Coronary artery (tissue), 2 donors: ENCODE results near the gene GRN.

ENCODE experiments used
- DNase-seq: peaks from one replicate; pipeline ENCODE4 v3.0.0-alpha.2; 2017; ENCODE audit warnings: low spot score
- H3K27ac ChIP-seq, 2 donors: fragments of 200-600 bp; sonication (generic); one replicate each; pipeline ENCODE4 v1.5.1; 2016 to 2019
- H3K4me3 ChIP-seq: fragments of 200-600 bp; sonication (generic); 2 replicates; pipeline ENCODE4 v1.5.1; 2016; ENCODE audit warnings: mild to moderate bottlenecking, moderate library complexity
- TF ChIP-seq, protein P1 (sequence below): fragments of 200-600 bp; sonication (generic); IDR thresholded peaks from one replicate; pipeline ENCODE4 v1.5.1; 2019; ENCODE audit warnings: antibody characterized with exemption

The GRN gene

DNA sequence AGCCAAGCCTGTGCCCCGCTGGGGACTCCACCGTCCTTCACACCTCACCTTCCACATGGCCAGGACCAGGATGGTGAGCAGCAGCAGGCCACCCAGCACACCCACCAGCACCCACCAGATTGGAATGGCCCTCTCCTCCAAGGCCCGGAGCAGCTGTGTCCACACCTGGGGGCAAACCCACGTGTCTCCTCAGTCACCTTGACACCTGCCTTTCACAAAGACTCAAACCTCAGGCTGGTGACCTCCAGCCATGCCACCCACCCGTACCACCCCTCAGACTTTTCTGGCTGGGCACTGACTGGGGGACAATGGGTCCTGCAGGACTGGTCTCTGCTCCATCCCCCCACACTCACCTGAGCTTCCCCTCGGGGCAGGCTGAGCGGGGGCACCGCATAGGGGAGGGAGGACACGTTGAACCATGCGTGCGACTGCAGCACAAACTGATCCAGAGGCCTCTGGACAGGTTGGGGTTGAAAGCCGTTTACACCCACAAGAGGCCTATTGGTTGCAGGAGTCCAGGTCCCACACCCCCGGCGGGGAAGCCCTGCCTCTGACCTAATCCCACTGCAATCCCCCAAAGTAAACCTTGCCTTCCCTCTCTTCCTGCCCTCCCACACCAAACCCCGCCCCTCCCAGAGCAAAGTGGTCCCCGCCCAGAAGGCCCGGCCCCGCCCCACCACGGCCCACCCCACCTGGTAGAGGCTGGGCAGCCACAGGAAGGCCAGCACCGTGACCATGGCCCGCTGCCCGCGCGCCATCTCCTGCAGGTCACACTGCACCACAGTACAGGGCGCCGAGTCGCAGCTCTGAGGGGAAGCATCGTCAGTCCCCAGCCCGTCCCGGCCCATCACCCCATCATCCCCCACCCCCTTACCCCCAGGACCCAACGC is 29.4 kb downstream of the GRN start:
- TF ChIP-seq, protein P1, sequence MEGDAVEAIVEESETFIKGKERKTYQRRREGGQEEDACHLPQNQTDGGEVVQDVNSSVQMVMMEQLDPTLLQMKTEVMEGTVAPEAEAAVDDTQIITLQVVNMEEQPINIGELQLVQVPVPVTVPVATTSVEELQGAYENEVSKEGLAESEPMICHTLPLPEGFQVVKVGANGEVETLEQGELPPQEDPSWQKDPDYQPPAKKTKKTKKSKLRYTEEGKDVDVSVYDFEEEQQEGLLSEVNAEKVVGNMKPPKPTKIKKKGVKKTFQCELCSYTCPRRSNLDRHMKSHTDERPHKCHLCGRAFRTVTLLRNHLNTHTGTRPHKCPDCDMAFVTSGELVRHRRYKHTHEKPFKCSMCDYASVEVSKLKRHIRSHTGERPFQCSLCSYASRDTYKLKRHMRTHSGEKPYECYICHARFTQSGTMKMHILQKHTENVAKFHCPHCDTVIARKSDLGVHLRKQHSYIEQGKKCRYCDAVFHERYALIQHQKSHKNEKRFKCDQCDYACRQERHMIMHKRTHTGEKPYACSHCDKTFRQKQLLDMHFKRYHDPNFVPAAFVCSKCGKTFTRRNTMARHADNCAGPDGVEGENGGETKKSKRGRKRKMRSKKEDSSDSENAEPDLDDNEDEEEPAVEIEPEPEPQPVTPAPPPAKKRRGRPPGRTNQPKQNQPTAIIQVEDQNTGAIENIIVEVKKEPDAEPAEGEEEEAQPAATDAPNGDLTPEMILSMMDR = no peak
- no peak overlapping the region for H3K4me3 ChIP-seq
- H3K27ac ChIP-seq = no peak overlapping the region
- no peak for DNase-seq

DNA sequence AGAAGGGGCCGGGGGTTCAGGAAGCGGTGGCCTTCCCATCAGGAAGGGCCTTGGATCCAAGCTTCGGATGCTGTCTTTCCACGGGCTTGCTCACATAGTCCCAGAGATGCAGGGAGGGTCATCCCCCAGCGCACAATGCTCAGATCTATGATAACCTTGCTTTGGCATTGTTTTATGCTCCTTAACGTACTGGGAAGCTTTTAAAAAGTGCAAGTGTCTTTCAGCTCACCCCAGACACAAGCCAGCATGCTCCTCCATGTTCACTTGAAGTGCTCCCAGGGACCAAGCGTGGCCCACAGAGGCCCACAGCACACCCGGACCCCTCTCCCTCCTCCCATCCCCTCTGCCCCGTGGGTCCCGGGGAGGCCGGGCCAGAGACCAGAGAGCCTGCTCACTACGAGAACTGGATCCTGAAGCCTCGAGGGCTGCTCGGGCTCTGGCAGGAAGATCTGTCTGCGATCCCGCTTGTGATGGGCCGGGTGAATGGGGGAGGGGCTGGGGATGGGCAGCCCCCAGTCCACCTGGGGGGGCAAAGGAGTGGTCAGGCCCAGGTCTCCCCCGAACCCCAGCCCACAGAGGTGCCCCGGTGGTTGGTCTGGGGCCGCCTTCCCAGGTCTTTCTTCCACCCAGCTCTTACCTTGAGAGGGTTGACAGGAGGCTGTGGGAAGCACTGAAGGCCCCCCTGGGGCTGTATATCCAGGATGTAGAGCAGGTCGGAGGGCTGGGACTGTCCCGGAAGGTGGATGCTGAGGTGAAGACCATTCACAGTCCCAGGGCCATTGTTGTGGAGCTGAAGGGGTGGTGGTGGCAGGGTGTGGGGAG is 30.3 kb downstream of the GRN start:
- Histone ChIP-seq H3K4me3 (no peak overlapping the region), H3K27ac (no peak overlapping the region)
- TF ChIP-seq, protein P1 = no peak
- DNase-seq = no peak

DNA sequence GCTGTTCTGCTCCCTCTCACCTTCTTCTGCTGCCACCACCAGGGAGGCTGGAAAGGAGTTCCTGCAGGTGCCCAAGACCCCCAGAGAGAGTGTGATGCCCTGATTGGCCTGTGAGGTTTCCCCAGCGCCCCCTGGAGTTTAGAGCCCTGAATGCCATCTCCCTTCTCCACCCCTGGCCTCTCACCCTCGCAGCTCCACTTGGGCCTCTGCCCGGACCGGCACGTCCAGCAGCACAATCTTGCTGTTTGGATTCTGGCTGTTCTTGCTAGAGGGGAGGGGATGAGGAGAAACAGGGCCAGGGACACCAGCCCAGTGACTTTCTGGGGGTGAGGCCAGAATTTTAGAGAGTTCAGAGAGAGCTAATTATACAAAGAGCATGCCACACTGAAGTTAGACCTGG is 31.0 kb downstream of the GRN start:
- no peak for DNase-seq
- TF ChIP-seq, protein P1 = no peak
- no peak overlapping the region for H3K4me3 ChIP-seq
- H3K27ac ChIP-seq = no peak overlapping the region

DNA sequence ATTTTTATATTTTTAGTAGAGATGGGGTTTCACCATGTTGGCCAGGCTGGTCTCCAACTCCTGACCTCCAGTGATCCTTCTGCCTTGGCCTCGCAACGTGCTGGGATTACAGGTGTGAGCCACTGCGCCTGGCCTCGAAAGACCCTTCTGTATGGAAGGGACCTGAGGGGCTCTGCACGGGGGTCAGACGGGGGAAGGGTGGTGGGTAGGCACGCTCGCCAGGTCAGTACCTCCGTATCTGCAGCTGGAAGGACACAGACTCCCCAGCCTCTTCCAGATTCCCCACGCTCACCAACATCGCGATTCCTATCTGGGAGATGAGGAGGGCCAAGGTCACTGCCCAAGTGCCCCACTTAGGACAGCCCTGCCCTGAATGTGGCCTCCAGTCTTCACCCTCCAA is 31.7 kb downstream of the GRN start:
- DNase-seq = no peak
- no peak overlapping the region for H3K27ac ChIP-seq

DNA sequence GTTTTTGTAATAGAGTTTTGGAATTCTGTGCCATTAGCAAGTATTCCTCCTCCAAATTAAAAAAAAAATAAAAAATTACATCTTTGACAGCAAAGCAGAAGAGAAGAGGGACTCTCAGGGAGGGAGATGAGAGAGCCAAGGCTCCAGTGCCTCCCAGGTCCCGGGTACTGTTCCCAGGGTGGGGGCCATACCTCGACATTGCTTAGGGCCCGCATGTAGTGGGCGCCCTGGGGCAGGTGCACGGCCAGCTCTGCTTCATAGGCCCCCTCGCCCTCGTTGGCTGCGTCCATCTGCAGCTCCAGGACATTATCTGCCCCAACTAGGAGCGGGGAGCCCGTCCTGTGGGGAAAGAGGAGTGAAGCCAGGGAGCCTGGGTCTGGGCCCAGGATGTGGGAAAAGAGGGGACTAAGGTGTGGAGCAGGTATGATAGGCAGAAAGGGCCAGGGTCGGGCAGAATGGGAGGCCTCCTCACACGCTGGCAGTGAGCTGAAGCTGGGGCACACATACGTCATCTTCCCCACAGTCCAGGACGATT is 33.1 kb downstream of the GRN start:
- TF ChIP-seq, protein P1 = no peak
- no peak for DNase-seq
- no peak overlapping the region for H3K27ac ChIP-seq
- H3K4me3 ChIP-seq = no peak overlapping the region

More for the DNA sequence above, 31.7 kb downstream of the GRN start:
- TF ChIP-seq, protein P1 = no peak
- no peak overlapping the region for H3K4me3 ChIP-seq

DNA sequence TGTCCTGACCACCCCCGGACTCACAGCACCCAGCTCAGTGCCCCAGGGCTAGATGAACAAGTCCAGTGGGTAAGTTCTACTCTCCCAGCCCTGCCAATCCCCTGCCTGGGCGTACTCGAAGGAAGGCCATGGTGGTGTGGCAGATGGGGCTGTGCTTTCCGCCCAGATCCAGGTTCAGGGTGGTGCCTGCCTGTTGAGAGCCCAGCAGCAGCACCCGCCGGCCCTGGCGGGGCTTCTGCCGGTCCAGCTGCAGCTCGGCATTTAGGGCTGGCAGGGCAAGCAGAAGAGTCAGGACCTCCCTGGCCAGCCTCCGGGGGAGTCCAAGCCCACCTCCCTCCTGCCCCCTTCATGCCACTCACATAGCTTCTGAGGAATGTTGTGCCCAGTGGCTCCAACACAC is 34.8 kb downstream of the GRN start:
- DNase-seq = no peak
- TF ChIP-seq, protein P1 = no peak
- Histone ChIP-seq H3K4me3 (no peak overlapping the region), H3K27ac (no peak overlapping the region)
